A673 (cell line): ENCODE measurements around the gene KCNG1. TPM values are rescaled to one million over a fixed set of nuclear protein-coding genes. Genes with fewer than 3 reads are reported as not detected.
A peak's percentile ranks its signal among the peaks of the same experiment; 100 is the strongest.

Experiments used
- BruUV-seq: library from RNA; stranded (reverse); fragments of 400-500 nt; replicated peaks from 2 replicates; lab custom pipeline; 2021; lab: Mats Ljungman, UMichigan
- CTCF ChIA-PET: fragments of 300-600 bp; sonication (Branson Sonifier 250); formaldehyde crosslinking; loops from one replicate; lab custom pipeline; 2022; ENCODE audit warnings: antibody characterized with exemption; lab: Charles Lee
- POLR2A ChIA-PET: fragments of 300-600 bp; sonication (Branson Sonifier 250); formaldehyde crosslinking; loops from one replicate; lab custom pipeline; 2022; ENCODE audit warnings: antibody characterized with exemption; ENCODE audit not compliant: low non-redundant PET; lab: Charles Lee
- DNase-seq: peaks from one replicate; pipeline ENCODE4 v3.0.0-alpha.2; 2015; ENCODE audit warnings: low spot score
- H3K27ac ChIP-seq: fragments of 200-600 bp; sonication (generic); 2 replicates; pipeline ENCODE4 v1.5.1; 2016; ENCODE audit warnings: mixed run types, low read depth, mild to moderate bottlenecking, mixed read lengths, antibody characterized with exemption, low read length; ENCODE audit not compliant: poor library complexity, severe bottlenecking
- H3K27me3 ChIP-seq: fragments of 200-600 bp; sonication (generic); replicated peaks from 2 replicates; pipeline ENCODE4 v1.6.1; 2017; ENCODE audit warnings: mixed run types, low read depth, mild to moderate bottlenecking, mixed read lengths, antibody characterized with exemption, low read length; ENCODE audit not compliant: insufficient read depth, poor library complexity
- H3K36me3 ChIP-seq: fragments of 200-600 bp; sonication (generic); 2 replicates; pipeline ENCODE4 v1.6.1; 2016; ENCODE audit warnings: mixed run types, mild to moderate bottlenecking, mixed read lengths, antibody characterized with exemption, low read length; ENCODE audit not compliant: insufficient read depth, poor library complexity, severe bottlenecking
- H3K4me1 ChIP-seq: fragments of 200-600 bp; sonication (generic); 2 replicates; pipeline ENCODE4 v1.6.1; 2017; ENCODE audit warnings: mixed run types, mild to moderate bottlenecking, mixed read lengths, antibody characterized with exemption, low read length; ENCODE audit not compliant: insufficient read depth, poor library complexity, severe bottlenecking
- H3K4me3 ChIP-seq: fragments of 200-600 bp; sonication (generic); 2 replicates; pipeline ENCODE4 v1.5.1; 2016; ENCODE audit warnings: low read depth, mixed run types, mild to moderate bottlenecking, mixed read lengths, low read length; ENCODE audit not compliant: poor library complexity, severe bottlenecking
- H3K9me3 ChIP-seq: fragments of 200-600 bp; sonication (generic); 2 replicates; pipeline ENCODE4 v1.6.1; 2016; ENCODE audit warnings: mixed run types, low read depth, mild to moderate bottlenecking, mixed read lengths, antibody characterized with exemption, low read length; ENCODE audit not compliant: poor library complexity, severe bottlenecking
- CTCF ChIP-seq: fragments of 300-800, 200-600 bp; sonication (generic); conservative IDR thresholded peaks from 2 replicates; pipeline ENCODE4 v1.5.1; 2017; ENCODE audit warnings: low read depth, mild to moderate bottlenecking, antibody characterized with exemption, low read length, moderate library complexity, mixed read lengths
- EZH2 ChIP-seq: fragments of 200-600 bp; sonication (generic); IDR thresholded peaks from 2 replicates; pipeline ENCODE4 v1.6.1; 2017; ENCODE audit warnings: borderline replicate concordance, low read depth, mild to moderate bottlenecking, mixed read lengths, antibody characterized with exemption, low read length; ENCODE audit not compliant: poor library complexity, severe bottlenecking
- intact Hi-C: fragments of 100-400 bp; cut with micrococcal nuclease; formaldehyde crosslinking; loops from one replicate; pipeline ENCODE4 v1.10.0; 2022; ENCODE audit not compliant: unreplicated experiment
- total RNA-seq: library from RNA; stranded (reverse); gene quantifications from 2 replicates; pipeline ENCODE4 v1.2.3, GENCODE V29; 2021

The KCNG1 gene
- total RNA-seq, 1 experiment from 2014 or later = 19.6 TPM

- Histone ChIP-seq H3K27ac (peak within 1 kb of the TSS; percentile 100), H3K36me3 (peaks cover 17% of the 10 kb centered on the region), H3K4me1 (peaks cover 24% of the 10 kb centered on the region), H3K27me3 (no peaks in the 10 kb centered on the region), H3K9me3 (no peaks in the 10 kb centered on the region), H3K4me3 (peak within 1 kb of the TSS; percentile 95)
- TSS peak; percentile 67 for BruUV-seq
- intact Hi-C loops = no loop called here
- ChIA-PET CTCF (interaction anchor here (1.0 to 1.4 kb wide), 3 partner anchors 27 to 56 kb away, joined by 3 to 4 read pairs (median 3); partner anchors contain the start of gene ADNP), POLR2A (interaction anchor here (1.0 kb wide), 1 partner anchor 11 kb away, joined by 4 read pairs; no protein-coding TSS in a partner anchor)
- no peak for TF ChIP-seq CTCF
- TF ChIP-seq EZH2 = no peak
- peak; percentile 95 for DNase-seq
These were observed 64.0 kb downstream of the KCNG1 start, which contains the start of gene MOCS3 for GRCh38 chr20:50958615-50959542. MOCS3 (plus strand) TSS chr20:50958818; CDS start chr20:50958843, 25 bp downstream.

- peak within 1 kb of the TSS; percentile 100 for H3K27ac ChIP-seq
- no peak for TF ChIP-seq CTCF
- TF ChIP-seq EZH2 = no peak
- no peaks in the 10 kb centered on the region for H3K27me3 ChIP-seq
- ChIA-PET POLR2A (interaction anchor here (0.5 to 1.0 kb wide), 2 partner anchors 11 to 24 kb away, joined by 3 to 4 read pairs; no protein-coding TSS in a partner anchor), CTCF (interaction anchor here (0.5 to 1.4 kb wide), 6 partner anchors 24 to 165 kb away, joined by 3 to 4 read pairs (median 3); partner anchors contain the start of genes ADNP and BCAS4)
- H3K9me3 ChIP-seq = no peaks in the 10 kb centered on the region
- no TSS peak for BruUV-seq
- intact Hi-C loops = no loop called here
- DNase-seq = peak; percentile 92
- H3K36me3 ChIP-seq = peaks cover 26% of the 10 kb centered on the region
- H3K4me3 ChIP-seq = peak within 1 kb of the TSS; percentile 95
- peaks cover 24% of the 10 kb centered on the region for H3K4me1 ChIP-seq
These were observed 64.9 kb downstream of the KCNG1 start, which contains the start of gene DPM1 for GRCh38 chr20:50957798-50958614. DPM1 (minus strand) TSS chr20:50958532; CDS start chr20:50958523, 9 bp downstream.

- ChIA-PET POLR2A (no interaction called here), CTCF (interaction anchor here (1.1 to 1.4 kb wide), 2 partner anchors 26 to 163 kb away, joined by 3 read pairs; partner anchors contain the start of genes ADNP and BCAS4)
- H3K9me3 ChIP-seq = no peaks in the 10 kb centered on the region
- H3K27me3 ChIP-seq = no peaks in the 10 kb centered on the region
- H3K4me1 ChIP-seq = peaks cover 24% of the 10 kb centered on the region
- peak overlapping the region; percentile 100 for H3K27ac ChIP-seq
- intact Hi-C loops = no loop called here
- H3K4me3 ChIP-seq = peak overlapping the region; percentile 95
- peaks cover 26% of the 10 kb centered on the region for H3K36me3 ChIP-seq
- TF ChIP-seq CTCF (no peak), EZH2 (no peak)
- BruUV-seq = no TSS peak
- DNase-seq = no peak
These were observed 65.6 kb downstream of the KCNG1 start for GRCh38 chr20:50957276-50957675.
